Midbrain (tissue), 1 donor: Measurements from ENCODE around the gene RASA2.

Source experiments
- DNase-seq: peaks from one replicate; lab custom pipeline; 2025; lab: John Stamatoyannopoulos, UW

Gene RASA2

DNA sequence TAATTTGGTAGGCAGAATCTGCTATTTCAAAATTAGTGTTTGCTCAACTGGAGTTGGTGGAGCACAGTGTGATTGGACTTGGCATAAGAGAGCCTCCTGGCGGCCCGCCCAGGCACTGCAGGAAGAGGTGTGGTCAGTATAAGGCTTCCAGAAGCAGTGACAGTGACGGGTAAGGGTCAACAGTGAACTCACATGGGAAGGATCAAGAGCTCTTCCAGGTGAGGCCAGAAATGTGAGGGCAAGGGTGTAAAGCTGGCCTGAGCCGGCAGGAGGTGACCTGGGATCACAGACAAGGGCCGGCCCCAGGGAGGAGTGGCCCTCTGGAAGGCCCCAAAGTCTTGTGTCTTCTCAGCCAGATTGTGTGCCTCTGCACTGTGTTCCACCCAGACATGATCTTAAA lies 158.1 kb downstream of the RASA2 start:
- peak; percentile 25 for DNase-seq

DNA sequence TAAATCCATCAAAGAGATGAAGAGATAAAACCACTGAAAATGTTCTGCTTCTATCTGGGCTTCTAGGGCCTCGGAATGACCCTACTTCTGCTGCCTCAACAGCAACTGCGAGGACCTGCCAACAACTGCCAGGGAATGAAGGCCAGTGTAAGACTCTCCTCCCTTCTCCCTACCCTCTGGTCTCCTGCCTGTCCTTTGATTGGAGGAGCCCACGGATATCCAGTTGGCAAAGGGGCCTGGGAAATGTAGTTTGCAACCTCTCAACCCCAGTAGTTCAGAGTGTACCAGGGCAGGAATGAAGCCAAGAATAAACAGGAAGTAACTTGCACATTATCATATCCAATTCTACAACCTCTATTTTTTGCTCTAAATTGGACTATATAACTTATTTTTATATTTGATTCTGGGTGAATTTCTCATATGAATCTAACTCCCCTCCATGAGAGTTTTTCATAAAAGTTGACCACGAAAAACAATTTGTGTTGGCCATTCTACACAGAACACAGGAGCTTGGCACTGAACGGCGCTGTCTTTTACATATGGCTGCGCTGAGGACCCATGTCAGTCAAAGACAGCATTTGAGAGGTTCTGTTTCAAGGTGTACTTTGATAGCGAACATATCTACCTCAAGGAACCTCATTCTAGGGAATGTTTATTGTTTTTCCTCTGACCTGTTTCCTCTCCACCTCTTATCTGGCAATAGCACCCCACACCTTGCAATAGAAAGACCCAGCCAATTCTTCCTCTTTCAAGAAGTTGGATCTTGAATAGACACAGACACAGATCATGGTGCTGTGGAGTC lies 160.1 kb downstream of the RASA2 start:
- DNase-seq, result no peak

DNA sequence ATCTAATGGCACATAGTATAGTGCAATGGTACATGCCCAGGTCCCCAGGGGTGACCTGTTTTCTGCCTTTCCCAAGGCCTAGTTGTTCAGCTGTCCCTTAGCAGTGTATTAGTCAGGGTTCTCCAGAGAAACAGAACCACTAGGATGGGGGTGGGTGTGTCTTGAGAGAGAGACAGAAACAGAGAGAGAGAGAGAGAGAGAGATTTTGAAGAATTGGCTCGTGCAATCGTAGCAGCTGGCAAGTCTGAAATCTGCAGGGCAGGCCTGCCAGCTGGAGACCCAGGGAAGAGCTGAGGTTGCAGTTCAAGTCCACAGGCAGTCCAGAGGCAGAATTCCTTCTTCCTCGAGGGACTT lies 160.7 kb downstream of the RASA2 start:
- no peak for DNase-seq

DNA sequence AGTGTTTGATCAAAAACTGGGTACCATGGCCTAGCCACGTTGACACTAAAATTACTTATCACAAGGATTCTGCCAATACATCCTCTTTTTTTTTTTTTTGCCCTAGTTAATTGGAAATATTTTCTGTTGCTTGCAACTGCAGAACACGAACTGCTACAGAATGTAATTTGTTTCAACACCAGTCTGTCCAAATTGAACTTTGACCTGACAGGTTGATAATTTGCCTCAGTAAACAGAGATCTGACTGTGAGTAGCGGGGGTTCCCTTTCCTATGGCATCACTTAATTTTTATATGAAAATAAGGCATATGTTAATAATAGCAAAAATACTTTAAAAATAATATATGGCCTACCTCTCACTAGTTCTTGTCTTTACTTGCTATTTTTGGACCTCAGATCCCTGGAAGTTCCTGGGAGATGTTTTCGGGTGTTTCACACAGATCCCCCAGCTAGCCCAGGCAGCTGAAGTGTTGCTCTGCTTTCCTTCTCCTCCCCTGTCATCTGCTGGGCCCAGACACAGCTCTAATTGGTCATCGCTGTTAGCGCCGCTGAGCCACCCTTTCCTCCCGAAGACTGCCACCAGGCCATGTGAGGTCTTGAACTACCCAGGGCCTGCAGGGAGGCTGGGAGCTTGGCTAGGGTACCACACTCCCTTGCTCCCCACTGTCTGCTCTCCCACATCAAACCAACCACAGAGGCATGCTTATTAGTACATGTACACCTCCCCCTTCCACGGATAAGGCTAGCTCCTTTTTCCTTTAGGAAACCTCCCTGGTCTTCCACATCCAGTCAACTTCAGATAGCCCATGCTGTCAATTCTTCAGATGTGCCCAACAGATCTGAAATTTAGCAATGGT lies 161.5 kb downstream of the RASA2 start:
- DNase-seq, result no peak

DNA sequence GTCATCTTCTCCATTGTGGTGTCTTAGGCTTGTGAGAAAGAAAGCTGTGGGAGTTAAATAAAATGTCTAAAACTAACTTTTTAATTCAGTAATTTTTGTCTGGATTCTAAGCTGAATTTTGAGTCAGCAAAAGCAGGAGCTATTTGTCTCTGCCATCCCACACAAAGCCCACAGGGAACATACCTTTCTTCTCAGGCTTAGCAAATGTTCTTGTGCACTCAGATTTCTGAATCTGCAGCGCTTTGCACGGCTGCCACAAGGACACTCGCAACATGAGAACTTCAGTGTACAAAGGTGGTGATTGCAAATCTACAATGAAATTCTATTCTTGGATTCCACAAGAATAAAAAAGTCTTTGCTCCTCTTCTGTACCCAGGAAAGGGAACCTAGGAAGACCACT lies 163.0 kb downstream of the RASA2 start:
- no peak for DNase-seq

DNA sequence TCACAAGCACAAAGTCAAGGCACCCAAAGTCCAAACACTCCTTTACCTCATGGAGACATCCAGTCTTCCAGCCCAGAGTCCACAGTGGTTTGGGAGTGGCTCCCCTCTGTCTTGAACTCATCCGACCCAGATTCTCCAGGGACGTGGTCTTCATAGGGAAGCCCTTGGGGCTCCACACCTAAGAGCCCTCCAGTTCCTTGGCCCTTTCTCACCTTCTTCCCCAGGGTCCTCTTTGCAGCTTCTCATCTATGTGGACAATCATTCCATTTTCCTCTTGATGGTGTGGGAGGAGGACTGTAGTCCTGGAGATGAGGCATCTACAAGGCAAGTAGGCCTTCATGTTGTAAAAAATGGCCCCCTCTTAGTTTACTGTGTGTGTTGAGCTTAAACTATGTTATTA lies 164.0 kb downstream of the RASA2 start:
- no peak for DNase-seq

DNA sequence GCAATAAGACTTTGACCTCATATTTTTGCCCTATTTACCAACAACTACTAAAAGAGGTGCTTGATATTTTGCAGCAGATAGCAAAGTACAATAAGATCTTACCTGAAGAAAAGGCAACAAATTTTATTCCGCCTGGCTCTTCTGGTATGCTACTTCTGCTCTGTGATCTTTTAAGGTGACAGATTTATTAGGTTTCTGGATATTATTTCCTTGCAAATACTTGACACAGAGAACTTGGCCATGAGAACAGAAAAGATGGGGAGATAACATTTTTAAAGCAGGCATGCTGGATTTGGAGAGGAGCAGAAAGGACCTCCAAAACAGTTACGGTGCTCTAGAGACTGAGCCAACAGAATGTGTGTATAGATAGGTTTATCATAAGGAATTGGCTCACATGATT lies 164.6 kb downstream of the RASA2 start:
- no peak for DNase-seq

DNA sequence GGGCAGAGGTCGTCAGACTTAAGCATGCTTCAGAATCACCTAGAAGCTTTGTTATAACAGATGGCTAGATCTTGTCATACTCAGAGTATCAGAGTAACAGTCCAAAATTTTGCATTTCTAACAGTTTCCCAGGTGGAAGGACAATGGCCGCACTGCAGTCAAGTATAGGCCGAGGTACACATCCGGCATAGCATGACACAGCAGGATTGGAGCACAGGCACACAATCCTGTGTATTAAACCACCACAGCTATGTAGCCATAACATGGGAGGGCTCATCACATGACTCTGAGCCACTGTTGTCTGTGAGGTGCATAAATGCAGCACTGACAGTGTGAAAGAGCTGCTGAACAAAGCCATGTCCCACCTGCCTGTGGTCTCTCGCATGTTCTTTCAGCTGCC lies 165.5 kb downstream of the RASA2 start:
- no peak for DNase-seq

DNA sequence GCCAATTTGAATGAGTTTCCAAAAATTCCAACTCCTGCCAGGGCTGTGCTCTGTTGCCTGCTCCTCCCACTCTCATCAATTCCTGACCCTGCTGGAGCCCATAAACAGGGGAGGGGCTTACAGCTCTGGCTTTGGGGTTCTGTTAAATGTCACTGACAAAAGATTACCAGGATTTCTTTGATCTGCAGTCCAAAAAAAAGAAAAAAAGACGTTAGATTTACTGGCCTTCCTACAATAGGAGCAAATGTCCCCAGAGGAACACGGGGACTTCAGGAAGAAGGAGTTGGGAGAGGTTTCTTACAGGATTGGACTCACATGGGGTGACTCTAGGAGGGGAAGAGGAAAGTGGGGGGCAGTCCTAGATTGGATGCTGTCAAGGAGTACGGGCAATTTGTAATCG lies 167.0 kb downstream of the RASA2 start:
- DNase-seq, result no peak

DNA sequence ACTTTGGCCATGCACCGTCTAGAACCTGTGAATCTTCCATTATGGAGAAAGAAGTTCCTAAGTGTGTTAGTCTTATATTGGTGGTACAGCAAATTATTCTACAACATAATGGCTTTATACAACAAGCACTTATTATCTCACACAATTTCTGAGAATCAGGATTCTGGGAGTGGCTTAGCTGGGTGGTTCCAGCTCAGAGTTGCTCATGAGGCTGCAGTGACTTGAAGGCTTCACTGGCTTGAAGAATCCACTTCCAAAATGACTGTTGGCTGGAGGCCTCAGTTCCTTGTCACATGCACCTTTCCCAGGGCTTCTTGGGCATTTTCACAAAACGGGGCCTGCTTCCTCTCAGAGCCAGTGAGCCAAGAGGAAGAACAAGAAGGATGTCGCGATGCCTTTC lies 169.0 kb downstream of the RASA2 start:
- DNase-seq, result no peak

DNA sequence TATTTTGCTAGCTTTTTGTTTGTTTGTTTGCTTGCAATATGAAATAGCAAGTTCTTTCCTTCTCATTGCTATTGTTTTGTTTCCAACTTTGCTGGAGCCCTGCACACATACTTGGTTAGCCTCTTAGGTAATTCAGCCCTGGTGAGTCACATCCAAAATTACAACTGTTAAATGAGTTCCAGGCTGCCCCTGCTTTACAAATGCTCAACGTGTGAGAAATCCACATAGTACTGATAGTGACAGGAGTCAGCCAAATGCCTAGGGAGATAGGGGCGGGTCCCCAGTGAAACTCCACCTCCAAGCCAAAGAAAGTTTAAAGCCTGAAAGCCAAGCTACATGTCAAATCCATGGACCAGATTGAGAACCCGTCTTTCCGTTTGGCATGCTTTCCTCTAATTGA lies 169.9 kb downstream of the RASA2 start:
- DNase-seq, result no peak

DNA sequence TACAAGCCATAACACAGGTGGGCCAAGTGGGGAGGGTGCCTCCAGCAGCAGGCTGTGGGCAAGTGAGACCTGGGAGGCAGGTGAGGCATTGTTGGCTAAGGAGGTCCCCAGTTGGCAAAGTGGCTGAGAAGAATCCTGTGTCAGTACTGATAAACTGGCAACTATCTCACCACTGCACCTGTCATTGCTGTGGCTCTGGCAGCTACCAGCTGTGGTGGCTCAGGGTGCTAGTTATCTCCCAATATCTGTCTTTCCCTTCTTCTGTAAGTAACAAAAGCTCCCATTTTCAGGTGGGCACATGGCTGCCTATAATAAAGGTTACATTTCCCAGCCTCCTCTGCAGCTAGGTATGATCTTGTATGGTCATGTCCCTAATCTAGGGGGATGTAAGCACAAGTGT lies 170.7 kb downstream of the RASA2 start:
- no peak for DNase-seq

DNA sequence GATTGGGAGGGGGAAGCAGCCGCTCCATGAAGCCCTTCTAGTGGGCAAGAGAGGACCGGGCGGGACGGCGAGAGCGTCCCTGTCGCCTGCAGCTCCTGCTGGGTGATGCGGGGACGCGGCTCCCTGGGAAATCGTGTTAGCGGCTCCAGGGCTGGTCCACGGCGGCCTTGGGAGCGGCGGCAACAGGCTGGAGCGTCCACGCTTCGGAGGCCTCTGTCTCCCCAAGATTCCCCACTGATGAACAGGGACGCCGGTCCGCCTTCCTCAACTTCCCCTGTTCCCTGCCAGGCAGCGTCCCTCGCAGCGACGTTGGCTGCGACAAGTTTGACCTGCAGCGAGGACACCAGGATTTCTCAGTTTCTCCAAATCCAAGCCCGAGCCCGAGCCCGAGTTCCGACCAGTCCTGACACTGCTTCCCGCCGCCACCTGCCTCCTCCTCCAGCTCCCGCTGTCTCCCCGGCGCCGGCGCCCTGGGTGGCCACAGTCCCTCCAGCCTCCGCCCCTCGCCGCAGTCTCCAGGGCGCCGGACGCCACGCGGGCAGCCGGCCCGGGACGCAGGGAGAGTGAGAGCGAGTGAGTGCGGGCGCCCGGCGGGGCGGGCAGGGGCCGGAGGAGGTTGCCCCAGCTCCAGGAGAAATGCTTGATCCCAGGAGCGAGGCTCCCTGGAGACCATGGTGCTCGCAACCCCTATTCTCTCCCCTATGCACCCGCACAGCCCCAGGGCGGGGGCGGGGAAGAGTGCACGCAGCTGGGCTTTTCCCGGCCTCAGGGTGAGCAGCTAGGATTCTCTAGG lies 173.2 kb downstream of the RASA2 start:
- DNase-seq, result peak; percentile 45

DNA sequence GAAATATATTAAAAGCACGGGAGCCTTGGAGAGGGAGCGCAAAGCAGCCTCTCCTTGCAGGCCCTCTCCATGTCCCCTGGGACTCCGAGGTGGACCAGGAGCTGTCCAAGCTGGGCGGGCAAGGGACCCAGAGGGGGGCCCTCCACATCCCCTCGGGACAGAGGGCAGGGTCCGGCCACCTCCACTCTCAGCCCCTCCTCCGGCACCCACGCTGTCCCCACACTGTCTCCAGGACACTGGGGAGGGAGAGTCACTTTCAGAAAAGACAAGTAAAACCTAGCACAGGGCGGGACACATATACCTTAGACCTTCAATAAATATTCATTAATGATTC lies 173.8 kb downstream of the RASA2 start:
- no peak for DNase-seq

DNA sequence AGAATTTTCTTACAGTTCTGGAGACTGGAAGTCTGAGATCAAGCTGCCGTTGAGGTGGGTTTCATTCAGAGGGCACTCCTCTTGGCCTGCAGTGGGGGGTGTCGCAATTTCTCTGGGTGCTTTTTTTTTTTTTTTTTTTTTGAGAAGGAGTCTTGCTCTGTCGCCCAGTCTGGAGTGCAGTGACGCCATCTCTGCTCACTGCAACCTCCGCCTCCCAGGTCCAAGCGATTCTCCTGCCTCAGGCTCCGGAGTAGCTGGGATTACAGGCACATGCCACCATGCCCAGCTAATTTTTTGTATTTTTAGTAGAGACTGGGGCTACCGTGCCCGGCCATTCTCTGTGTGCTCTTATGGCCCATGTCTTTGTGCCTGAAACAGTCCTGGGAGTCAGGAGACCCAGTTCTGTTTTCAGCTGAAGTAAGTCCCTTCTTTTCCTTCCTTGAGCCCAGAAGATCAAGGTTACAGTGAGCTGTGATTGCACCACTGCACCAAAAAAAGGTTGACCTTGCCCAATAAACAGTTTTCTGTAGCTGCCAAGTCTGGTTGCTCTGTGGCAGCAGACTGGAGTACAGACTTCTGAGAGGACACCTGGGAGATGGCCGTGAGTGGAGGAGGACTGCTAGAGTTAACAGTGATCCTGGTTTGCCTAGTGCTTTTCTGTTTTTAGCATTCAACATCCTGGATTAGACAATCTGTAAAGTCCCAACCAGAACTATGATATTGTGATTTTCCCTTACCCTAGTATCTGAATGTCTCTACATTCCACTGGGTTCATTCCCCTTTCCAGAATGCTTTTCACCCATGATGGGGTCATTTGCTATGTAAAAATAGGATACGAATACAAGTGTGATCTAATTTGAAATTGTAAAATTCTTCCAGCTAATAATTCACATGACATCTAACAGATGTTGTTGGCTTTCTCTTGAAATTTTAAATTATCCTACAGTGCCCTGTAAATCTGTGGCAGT lies 174.7 kb downstream of the RASA2 start:
- DNase-seq, result no peak

DNA sequence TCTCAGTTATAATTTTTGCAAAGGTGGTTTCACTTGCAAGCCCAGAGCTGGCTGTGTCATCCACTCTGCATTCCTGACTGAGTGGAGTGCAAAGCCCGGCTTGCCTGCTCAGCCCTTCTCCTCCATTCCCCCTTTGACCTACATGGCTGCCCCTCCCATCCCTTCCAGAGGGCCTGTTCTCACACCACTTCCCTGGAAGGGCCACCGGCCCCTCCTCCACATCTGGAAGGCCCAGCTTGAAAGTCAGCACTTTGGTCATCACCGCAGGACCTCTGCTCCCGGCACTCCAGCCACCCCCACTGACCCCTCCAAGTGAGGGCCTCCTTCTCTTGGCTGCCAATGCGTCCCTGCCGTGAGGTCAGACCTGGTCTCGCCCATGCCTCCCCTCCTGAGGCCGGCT lies 177.2 kb downstream of the RASA2 start:
- no peak for DNase-seq
